Psoas muscle (tissue), 8 donors: ENCODE results near the gene IGSF1. TPM values are rescaled to one million over a fixed set of nuclear protein-coding genes. Genes with fewer than 3 reads are reported as not detected.

ENCODE experiments used
- ATAC-seq, 4 donors: fragments of 200-7000 bp; cut with Tn5 transposase; one replicate each; pipeline ENCODE4 v1.9.1; 2020; ENCODE audit warnings: moderate library complexity in 3 of 4, mild to moderate bottlenecking in 2 of 4
- DNase-seq, 2 donors: peaks; one replicate each; pipeline ENCODE4 v3.0.0-alpha.2; 2020
- H3K27ac ChIP-seq: fragments of 200-600 bp; one replicate; pipeline ENCODE4 v1.8.0; 2022
- H3K27me3 ChIP-seq, 3 donors: fragments of 200-600 bp in 1 of 3; one replicate each; pipeline versions ENCODE4 v1.6.1 to v1.8.0; 2013 to 2022; ENCODE audit warnings: low read length in 2 of 3, mild to moderate bottlenecking in 2 of 3, moderate library complexity in 1 of 3; ENCODE audit not compliant: insufficient read depth in 3 of 3
- H3K36me3 ChIP-seq, 2 donors: fragments of 200-600 bp in 1 of 2; one replicate each; pipeline versions ENCODE4 v1.6.1 to v1.8.0; 2013 to 2022; ENCODE audit warnings: low read depth in 1 of 2, mild to moderate bottlenecking in 1 of 2, moderate library complexity in 1 of 2; ENCODE audit not compliant: insufficient read depth in 1 of 2
- H3K4me1 ChIP-seq: fragments of 200-600 bp; one replicate; pipeline ENCODE4 v1.8.0; 2022
- H3K4me3 ChIP-seq: fragments of 200-600 bp; one replicate; pipeline ENCODE4 v1.8.0; 2022; ENCODE audit warnings: mild to moderate bottlenecking
- H3K9me3 ChIP-seq: fragments of 200-600 bp; one replicate; pipeline ENCODE4 v1.8.0; 2022
- WGBS, 3 donors: extraction: QIAGEN DNeasy Blood & Tissue Kit; methylation state at CpG; one replicate each; pipeline versions ENCODE4 v1.1.6 to v1.1.7; 2013; 5-methylcytosine and 5-hydroxymethylcytosine counted together
- intact Hi-C, 2 donors: fragments of 100-400 bp; cut with DNase I; formaldehyde crosslinking; loops; one replicate each; pipeline versions ENCODE4 v1.11.0 to v1.14.2; 2022
- polyA plus RNA-seq, 3 donors: library from polyadenylated mRNA; stranded (reverse); fragments of 200-250 nt; gene quantifications; one replicate each; pipeline ENCODE4 v1.2.3, GENCODE V29; 2013
- total RNA-seq, 4 donors: library from RNA; stranded (reverse); fragmentation: NEBNext Ultra II Directional in 2 of 4; extraction: Animal tissue kit (Norgen Biotek cat#: 25700) in 2 of 4; gene quantifications; one replicate each; pipeline versions ENCODE4 v1.2.1 to v1.2.4, GENCODE V29; 2021 to 2023
- TF ChIP-seq, protein P1 (sequence below): fragments of 200-600 bp; IDR thresholded peaks from one replicate; pipeline ENCODE4 v1.8.0; 2022; ENCODE audit warnings: antibody characterized with exemption
- donor health status: healthy with polysubstance abuse.
- donor health status: DM: no; HTN: no; CAD: no; lungs with moderate emphysema.
- donor health status: Bipolar disorder and iron deficiency.
- donor health status: healthy.
- donor health status: DM: yes; HTN: yes; CAD: no.
- donor health status: DM: no; HTN: no; CAD: no.
- donor health status: DM: no; HTN: no; CAD: no.
- donor health status: DM: yes; HTN: yes; CAD: no.

Gene IGSF1
- total and polyA plus RNA-seq, 7 donors = 0.03 to 0.54 (median 0.06) TPM

- TF ChIP-seq, protein P1, sequence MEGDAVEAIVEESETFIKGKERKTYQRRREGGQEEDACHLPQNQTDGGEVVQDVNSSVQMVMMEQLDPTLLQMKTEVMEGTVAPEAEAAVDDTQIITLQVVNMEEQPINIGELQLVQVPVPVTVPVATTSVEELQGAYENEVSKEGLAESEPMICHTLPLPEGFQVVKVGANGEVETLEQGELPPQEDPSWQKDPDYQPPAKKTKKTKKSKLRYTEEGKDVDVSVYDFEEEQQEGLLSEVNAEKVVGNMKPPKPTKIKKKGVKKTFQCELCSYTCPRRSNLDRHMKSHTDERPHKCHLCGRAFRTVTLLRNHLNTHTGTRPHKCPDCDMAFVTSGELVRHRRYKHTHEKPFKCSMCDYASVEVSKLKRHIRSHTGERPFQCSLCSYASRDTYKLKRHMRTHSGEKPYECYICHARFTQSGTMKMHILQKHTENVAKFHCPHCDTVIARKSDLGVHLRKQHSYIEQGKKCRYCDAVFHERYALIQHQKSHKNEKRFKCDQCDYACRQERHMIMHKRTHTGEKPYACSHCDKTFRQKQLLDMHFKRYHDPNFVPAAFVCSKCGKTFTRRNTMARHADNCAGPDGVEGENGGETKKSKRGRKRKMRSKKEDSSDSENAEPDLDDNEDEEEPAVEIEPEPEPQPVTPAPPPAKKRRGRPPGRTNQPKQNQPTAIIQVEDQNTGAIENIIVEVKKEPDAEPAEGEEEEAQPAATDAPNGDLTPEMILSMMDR = no peak
- Histone ChIP-seq H3K27ac (no peak overlapping the region), H3K9me3 (no peaks in the 10 kb centered on the region), H3K36me3 (no peaks in the 10 kb centered on the region), H3K27me3 (peaks cover 0 to 7% (median 0%) of the 10 kb centered on the region in 3 donors), H3K4me3 (no peak overlapping the region), H3K4me1 (no peaks in the 10 kb centered on the region)
- 8 to 21% (median 18%) methylated on average over 1 of the region's 1 CpG for WGBS, 3 donors
- no peak for ATAC-seq
- intact Hi-C loops = no loop called here
- no peak for DNase-seq
Observed at GRCh38 chrX:131270080-131270479, 19.0 kb downstream of the IGSF1 start.

DNA sequence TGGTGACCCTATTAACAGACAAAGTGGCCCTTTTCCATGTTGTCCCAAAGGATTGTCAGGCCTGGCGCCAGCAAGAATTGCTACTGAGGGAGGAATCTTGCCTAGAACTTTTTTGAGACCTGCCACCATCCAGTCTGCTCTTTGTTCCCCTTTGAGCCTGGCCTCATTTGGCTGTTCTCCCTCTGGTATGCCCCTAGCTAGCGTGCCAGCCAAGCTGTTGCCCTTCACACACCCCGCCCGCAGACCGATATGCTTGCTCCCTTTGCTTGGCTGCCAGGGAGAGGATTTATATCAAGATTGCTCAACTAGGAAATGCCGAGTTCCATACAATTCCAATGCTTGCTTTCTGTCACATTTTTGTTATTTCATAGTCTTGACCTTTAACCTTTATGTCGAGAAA lies 24.4 kb downstream of the IGSF1 start:
- TF ChIP-seq, protein P1 = no peak
- Histone ChIP-seq H3K36me3 (no peaks in the 10 kb centered on the region), H3K27me3 (peaks cover 0 to 11% (median 0%) of the 10 kb centered on the region in 3 donors), H3K27ac (no peak overlapping the region), H3K9me3 (no peaks in the 10 kb centered on the region), H3K4me1 (no peaks in the 10 kb centered on the region), H3K4me3 (no peak overlapping the region)
- 25 to 45% (median 31%) methylated on average over 7 of the region's 7 CpGs for WGBS, 3 donors
- intact Hi-C loops = no loop called here
- DNase-seq = no peak
- peak in 1 of 4 donors; percentile 45 for ATAC-seq

DNA sequence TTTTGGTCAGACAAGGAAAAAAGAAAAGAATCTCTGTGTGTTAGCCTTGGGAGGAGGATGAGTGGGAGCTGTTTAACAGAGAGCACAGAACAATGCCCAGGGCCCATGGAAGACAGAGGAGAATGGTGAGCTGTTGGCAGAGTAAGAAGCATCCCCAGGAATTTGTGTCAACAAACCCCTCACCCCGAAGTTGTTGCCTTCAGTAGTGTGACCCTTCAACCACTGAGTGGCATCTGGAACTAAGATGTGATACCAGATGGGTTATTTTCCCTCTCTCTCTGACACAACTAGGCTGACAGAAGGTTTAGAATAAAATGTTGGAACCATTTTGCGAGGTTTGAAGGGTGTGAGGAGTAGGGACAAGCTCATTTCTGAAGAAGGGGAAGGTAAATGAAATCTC lies 25.1 kb downstream of the IGSF1 start:
- TF ChIP-seq, protein P1 = no peak

DNA sequence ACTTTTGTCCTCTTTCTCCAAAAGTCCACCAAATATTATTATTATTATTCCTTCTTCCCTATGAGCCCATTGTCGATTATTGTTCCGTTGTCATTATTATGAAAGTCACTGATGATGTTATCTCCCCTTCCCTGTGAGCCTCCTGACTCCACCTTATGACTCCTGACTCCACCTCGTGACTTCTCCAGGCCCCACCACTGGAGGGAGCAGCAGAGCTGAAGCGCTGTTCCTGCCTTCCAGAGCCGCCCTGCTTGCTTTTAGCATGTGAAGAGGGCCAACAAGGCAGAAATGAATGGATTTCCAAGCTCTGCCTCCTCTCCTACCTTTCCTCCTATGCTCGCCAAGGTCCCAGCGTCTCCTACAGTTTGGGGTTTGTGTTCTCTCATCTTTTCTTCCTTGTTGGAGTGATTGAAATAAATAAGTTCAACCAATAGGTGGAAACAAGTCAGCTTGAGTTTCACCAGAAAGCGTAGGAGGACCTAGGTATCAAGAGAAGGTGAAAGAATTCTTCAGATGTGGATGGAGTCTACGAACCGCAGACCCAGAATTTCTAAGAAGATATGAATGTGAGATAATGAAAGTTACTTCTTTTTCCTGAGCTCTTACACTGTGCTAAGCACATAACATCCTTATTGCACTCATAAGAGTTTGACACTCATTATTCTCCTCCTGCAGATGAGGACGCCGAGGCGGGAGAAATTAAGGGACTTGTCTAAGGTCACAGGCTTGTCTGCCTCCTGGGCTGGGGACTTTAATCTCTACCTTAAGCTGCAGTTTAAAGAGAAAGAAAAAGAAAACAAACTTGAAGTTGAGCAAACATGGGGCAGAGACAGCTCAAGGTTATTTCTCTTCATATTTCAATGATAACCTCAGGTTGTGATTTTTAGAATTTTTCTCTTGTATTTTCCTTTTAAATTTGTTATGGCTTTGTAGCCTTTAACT lies 26.1 kb downstream of the IGSF1 start:
- H3K36me3 ChIP-seq = no peaks in the 10 kb centered on the region
- no peak overlapping the region for H3K4me3 ChIP-seq
- peaks cover 0 to 11% (median 0%) of the 10 kb centered on the region in 3 donors for H3K27me3 ChIP-seq
- H3K27ac ChIP-seq = no peak overlapping the region
- TF ChIP-seq, protein P1 = peak; percentile 38
- H3K9me3 ChIP-seq = no peaks in the 10 kb centered on the region
- ATAC-seq (peak in 3 of 4 donors; percentile 40 to 49 (median 42)), DNase-seq (no peak)
- WGBS, 3 donors = 65 to 87% (median 85%) methylated on average over 12 to 13 of the region's 13 CpGs
- H3K4me1 ChIP-seq = no peaks in the 10 kb centered on the region
- intact Hi-C loops = no loop called here

More for the DNA sequence above, 25.1 kb downstream of the IGSF1 start:
- Histone ChIP-seq H3K9me3 (no peaks in the 10 kb centered on the region), H3K27me3 (peaks cover 0 to 11% (median 0%) of the 10 kb centered on the region in 3 donors), H3K4me3 (no peak overlapping the region), H3K36me3 (no peaks in the 10 kb centered on the region), H3K27ac (no peak overlapping the region), H3K4me1 (no peaks in the 10 kb centered on the region)
- WGBS, 3 donors = 39 to 81% (median 72%) methylated on average over 2 of the region's 2 CpGs
- ATAC-seq = no peak
- intact Hi-C loops = no loop called here
- DNase-seq = no peak
